ENCODE data around the gene DMRT1.

Gene DMRT1

GRCh38 chr9:841371-842209, at the start of gene DMRT1:
Gene DMRT1 (plus strand): TSS chr9:841697. CDS start chr9:841839, 142 bp downstream.
- no peak for TF ChIP-seq CTCF (IDR thresholded peaks at IDR 0.05)
- TF ChIP-seq ZFX (IDR thresholded peaks at IDR 0.05; ENCODE audit: borderline replicate concordance), result no peak
- no peak within 1 kb of the TSS for H3K27ac ChIP-seq

- TF ChIP-seq CTCF (IDR thresholded peaks at IDR 0.05), result no peak
- no peak for TF ChIP-seq ZFX (IDR thresholded peaks at IDR 0.05; ENCODE audit: borderline replicate concordance)
Measured at GRCh38 chr9:792331-793260, 48.9 kb upstream of the DMRT1 start.

GRCh38 chr9:794386-794785, 47.1 kb upstream of the DMRT1 start:
- no peak overlapping the region for H3K27ac ChIP-seq
- TF ChIP-seq ZFX (IDR thresholded peaks at IDR 0.05; ENCODE audit: borderline replicate concordance), result no peak
- no peak for TF ChIP-seq CTCF (IDR thresholded peaks at IDR 0.05)

More at GRCh38 chr9:792331-793260, 48.9 kb upstream of the DMRT1 start:
- no peak overlapping the region for H3K27ac ChIP-seq

GRCh38 chr9:795869-796268, 45.6 kb upstream of the DMRT1 start:
- TF ChIP-seq ZFX (IDR thresholded peaks at IDR 0.05; ENCODE audit: borderline replicate concordance) (no peak), CTCF (IDR thresholded peaks at IDR 0.05) (no peak)

GRCh38 chr9:800591-801150, 40.8 kb upstream of the DMRT1 start:
- TF ChIP-seq CTCF (IDR thresholded peaks at IDR 0.05) (no peak), ZFX (IDR thresholded peaks at IDR 0.05; ENCODE audit: borderline replicate concordance) (no peak)
- H3K27ac ChIP-seq, result no peak overlapping the region

More at GRCh38 chr9:795869-796268, 45.6 kb upstream of the DMRT1 start:
- no peak overlapping the region for H3K27ac ChIP-seq

GRCh38 chr9:801399-802071, 40.0 kb upstream of the DMRT1 start:
- no peak overlapping the region for H3K27ac ChIP-seq

More at GRCh38 chr9:801399-802071, 40.0 kb upstream of the DMRT1 start:
- TF ChIP-seq CTCF (IDR thresholded peaks at IDR 0.05), result no peak
- no peak for TF ChIP-seq ZFX (IDR thresholded peaks at IDR 0.05; ENCODE audit: borderline replicate concordance)
